Common myeloid progenitor, CD34-positive (primary cell): ENCODE results near the gene PNMA6E.
A peak's percentile ranks its signal among the peaks of the same experiment; 100 is the strongest.
"Not testable (repeated sequence)": the region's sequence is repeated elsewhere in the genome, so short reads cannot be mapped to it uniquely, and the experiment has no call there.

Experiments
- CTCF ChIA-PET: fragments of 350-600 bp; sonication (Branson Sonifier 250); formaldehyde crosslinking; loops from one replicate; lab custom pipeline; 2021; ENCODE audit warnings: antibody characterized with exemption; lab: Charles Lee
- POLR2A ChIA-PET: fragments of 350-600 bp; sonication (Branson Sonifier 250); formaldehyde crosslinking; loops from one replicate; lab custom pipeline; 2021; ENCODE audit warnings: antibody characterized with exemption; lab: Charles Lee
- DNase-seq, 3 donors: peaks; one replicate each; pipeline versions ENCODE4 v3.0.0 to v3.0.0-alpha.2; 2013
- H3K27ac ChIP-seq, 2 experiments: 1 replicate in 1 of 2; 2 replicates in 1 of 2; pipeline ENCODE4 v1.7.0; 2013; ENCODE audit warnings: inconsistent platforms in 2 of 2, low read length in 2 of 2, mild to moderate bottlenecking in 2 of 2, low read depth in 1 of 2, moderate library complexity in 1 of 2; ENCODE audit not compliant: severe bottlenecking in 2 of 2, insufficient read depth in 1 of 2, poor library complexity in 1 of 2
- H3K27me3 ChIP-seq, 5 experiments: replicated peaks in 2 of 5; 1 replicate in 3 of 5; 2 replicates in 2 of 5; pipeline versions ENCODE4 v1.6.1 to v1.7.0; 2013; ENCODE audit warnings: low read length in 4 of 5, mild to moderate bottlenecking in 2 of 5, moderate library complexity in 2 of 5, inconsistent platforms in 1 of 5; ENCODE audit not compliant: insufficient read depth in 5 of 5, control insufficient read depth in 4 of 5
- H3K36me3 ChIP-seq, 4 experiments: 1 replicate in 2 of 4; 2 replicates in 2 of 4; pipeline versions ENCODE4 v1.6.1 to v1.7.0; 2013; ENCODE audit warnings: low read length in 3 of 4, control low read depth in 1 of 4, mild to moderate bottlenecking in 1 of 4; ENCODE audit not compliant: control insufficient read depth in 4 of 4, insufficient read depth in 4 of 4
- H3K4me1 ChIP-seq, 4 experiments: 1 replicate in 3 of 4; 2 replicates in 1 of 4; pipeline versions ENCODE4 v1.6.1 to v1.7.1; 2013; ENCODE audit warnings: low read length in 3 of 4, mild to moderate bottlenecking in 3 of 4, control low read depth in 1 of 4, inconsistent platforms in 1 of 4, moderate library complexity in 1 of 4; ENCODE audit not compliant: control insufficient read depth in 4 of 4, insufficient read depth in 4 of 4; ENCODE audit errors: control extremely low read depth in 1 of 4
- H3K4me3 ChIP-seq, 7 experiments: 1 replicate in 4 of 7; 2 replicates in 3 of 7; pipeline versions ENCODE4 v1.5.1 to v1.7.0; 2013; ENCODE audit warnings: mild to moderate bottlenecking in 7 of 7, low read length in 6 of 7, moderate library complexity in 6 of 7, inconsistent platforms in 2 of 7, low read depth in 2 of 7, control low read depth in 1 of 7; ENCODE audit not compliant: insufficient read depth in 4 of 7, control insufficient read depth in 1 of 7; ENCODE audit errors: extremely low read depth in 1 of 7
- H3K9me3 ChIP-seq, 5 experiments: 1 replicate in 4 of 5; 2 replicates in 1 of 5; pipeline versions ENCODE4 v1.6.1 to v1.7.1; 2013; ENCODE audit warnings: low read length in 4 of 5, mild to moderate bottlenecking in 2 of 5, inconsistent platforms in 1 of 5, low read depth in 1 of 5, moderate library complexity in 1 of 5; ENCODE audit not compliant: control insufficient read depth in 4 of 5, insufficient read depth in 2 of 5; ENCODE audit errors: control extremely low read depth in 1 of 5
- WGBS: methylation state at CpG from one replicate; pipeline ENCODE4 v1.1.5; 2013; ENCODE audit not compliant: insufficient coverage; 5-methylcytosine and 5-hydroxymethylcytosine counted together

PNMA6E gene

GRCh38 chrX:153404333-153404732, 3.2 kb upstream of the PNMA6E start:
- H3K27ac ChIP-seq, H3K36me3 ChIP-seq, H3K4me3 ChIP-seq, DNase-seq, CTCF ChIA-PET, POLR2A ChIA-PET, H3K27me3 ChIP-seq, H3K9me3 ChIP-seq, H3K4me1 ChIP-seq: not testable (repeated sequence)
- 90% methylated on average over 3 of the region's 5 CpGs for WGBS

GRCh38 chrX:153400146-153401132, 711 bp downstream of the PNMA6E start:
- WGBS = 84% methylated on average over 42 of the region's 60 CpGs
- POLR2A ChIA-PET = no interaction called here
- peaks cover 0 to 11% (median 0%) of the 10 kb centered on the region in 5 experiments for H3K27me3 ChIP-seq
- no peak overlapping the region for H3K27ac ChIP-seq
- no peaks in the 10 kb centered on the region for H3K36me3 ChIP-seq
- peaks cover 0 to 3% (median 0%) of the 10 kb centered on the region in 5 experiments for H3K9me3 ChIP-seq
- peaks cover 0 to 15% (median 10%) of the 10 kb centered on the region in 4 experiments for H3K4me1 ChIP-seq
- CTCF ChIA-PET = interaction anchor here (2.1 kb wide), 1 partner anchor 37 kb away, joined by 8 read pairs; no protein-coding TSS in a partner anchor
- peak; percentile 36 to 67 (median 55) for DNase-seq
- no peak overlapping the region for H3K4me3 ChIP-seq

GRCh38 chrX:153398275-153398960, 2.7 kb downstream of the PNMA6E start:
- Histone ChIP-seq H3K4me1 (peaks cover 0 to 32% (median 15%) of the 10 kb centered on the region in 4 experiments), H3K9me3 (peaks cover 0 to 3% (median 0%) of the 10 kb centered on the region in 5 experiments), H3K36me3 (no peaks in the 10 kb centered on the region), H3K27me3 (peaks cover 0 to 14% (median 0%) of the 10 kb centered on the region in 5 experiments), H3K27ac (no peak overlapping the region), H3K4me3 (no peak overlapping the region)
- WGBS = 95% methylated on average over 15 of the region's 17 CpGs
- POLR2A ChIA-PET = no interaction called here
- DNase-seq = no peak
- CTCF ChIA-PET = interaction anchor here (1.0 to 2.9 kb wide), 3 partner anchors 8 to 39 kb away, joined by 3 to 11 read pairs (median 8); no protein-coding TSS in a partner anchor

- H3K4me3 ChIP-seq = no peak overlapping the region
- POLR2A ChIA-PET = no interaction called here
- no peak overlapping the region for H3K27ac ChIP-seq
- peaks cover 0 to 32% (median 15%) of the 10 kb centered on the region in 4 experiments for H3K4me1 ChIP-seq
- no peaks in the 10 kb centered on the region for H3K36me3 ChIP-seq
- WGBS = 91% methylated on average over 26 of the region's 27 CpGs
- no peak for DNase-seq
- H3K27me3 ChIP-seq = peaks cover 0 to 10% (median 0%) of the 10 kb centered on the region in 5 experiments
- peaks cover 0 to 3% (median 0%) of the 10 kb centered on the region in 5 experiments for H3K9me3 ChIP-seq
- CTCF ChIA-PET = interaction anchor here (2.9 kb wide), 1 partner anchor 9 kb away, joined by 11 read pairs; no protein-coding TSS in a partner anchor
These were observed 3.7 kb downstream of the PNMA6E start for GRCh38 chrX:153397256-153397960.

- CTCF ChIA-PET = interaction anchor here (2.9 kb wide), 1 partner anchor 10 kb away, joined by 11 read pairs; no protein-coding TSS in a partner anchor
- Histone ChIP-seq H3K36me3 (no peaks in the 10 kb centered on the region), H3K4me1 (peaks cover 0 to 32% (median 15%) of the 10 kb centered on the region in 4 experiments), H3K9me3 (peaks cover 0 to 5% (median 0%) of the 10 kb centered on the region in 5 experiments), H3K27me3 (peaks cover 0 to 10% (median 0%) of the 10 kb centered on the region in 5 experiments), H3K4me3 (no peak overlapping the region), H3K27ac (no peak overlapping the region)
- WGBS = 90% methylated on average over 23 of the region's 26 CpGs
- DNase-seq = no peak
- POLR2A ChIA-PET = no interaction called here
These were observed 4.6 kb downstream of the PNMA6E start for GRCh38 chrX:153396320-153397195.
